HG02610 (cell line): ENCODE data around the gene RFX2.
"Not testable (repeated sequence)": the region's sequence is repeated elsewhere in the genome, so short reads cannot be mapped to it uniquely, and the experiment has no call there.

Source experiments
- ATAC-seq: cut with Tn5 transposase; IDR thresholded peaks from one replicate; pipeline ENCODE4 v1.9.1; 2021; ENCODE audit warnings: mild to moderate bottlenecking, moderate library complexity; ENCODE audit not compliant: unreplicated experiment

RFX2 gene

DNA sequence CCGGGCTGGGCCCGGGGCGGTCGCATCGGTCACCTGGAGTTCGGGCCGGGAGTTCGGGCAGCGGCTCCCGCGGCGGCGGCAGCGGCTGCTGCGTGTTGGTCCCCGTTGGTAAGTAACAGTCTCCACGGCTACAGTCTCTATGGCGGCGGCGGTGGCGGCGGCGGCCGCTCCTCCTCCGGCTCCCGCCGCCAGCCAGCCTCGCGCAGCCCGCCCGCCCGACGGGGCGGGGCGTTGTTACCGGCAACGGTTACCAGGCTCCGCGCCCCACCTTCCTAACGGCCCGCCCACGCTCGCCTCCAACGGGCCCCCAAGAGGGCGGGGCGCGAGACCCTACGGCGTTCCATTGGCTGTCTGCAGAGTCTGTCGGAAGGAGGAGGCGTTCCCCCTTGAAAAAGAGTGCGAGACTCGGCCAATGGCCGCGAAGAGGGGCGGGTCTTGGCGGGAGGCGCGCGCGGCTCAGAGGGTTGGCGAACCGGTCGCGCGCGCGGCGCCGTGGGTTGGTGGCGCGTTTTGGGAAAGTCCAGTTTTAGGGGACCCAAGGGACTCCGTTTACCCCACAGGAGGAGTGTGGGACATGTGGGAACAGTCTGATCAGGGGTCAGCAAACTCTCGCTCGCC lies at the start of gene RFX2:
Gene RFX2, minus strand, starts transcription at position 141 of the 618 bp plus-strand sequence. CDS start 63,004 bp downstream, outside the sequence.
- ATAC-seq = peak; percentile 93

DNA sequence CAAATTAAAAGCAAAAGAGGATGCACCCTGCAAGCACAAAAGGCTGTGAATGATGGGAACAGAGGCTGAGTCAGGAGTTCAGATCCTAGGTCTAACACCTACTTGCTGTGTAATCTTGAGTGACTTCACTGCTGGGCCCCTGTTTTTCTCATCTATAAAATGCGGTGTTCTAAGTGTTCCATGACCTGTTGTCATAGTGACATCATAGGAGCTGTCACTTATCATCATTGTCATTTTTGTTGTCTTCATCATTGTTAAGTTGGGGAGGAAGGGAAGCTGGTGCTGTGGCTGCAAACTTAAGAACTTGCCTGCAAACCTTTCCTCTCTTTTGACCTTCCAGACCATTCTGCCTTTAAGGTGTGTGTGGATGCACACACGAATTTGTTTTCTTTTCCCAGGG lies 45.7 kb upstream of the RFX2 start:
- ATAC-seq = no peak

DNA sequence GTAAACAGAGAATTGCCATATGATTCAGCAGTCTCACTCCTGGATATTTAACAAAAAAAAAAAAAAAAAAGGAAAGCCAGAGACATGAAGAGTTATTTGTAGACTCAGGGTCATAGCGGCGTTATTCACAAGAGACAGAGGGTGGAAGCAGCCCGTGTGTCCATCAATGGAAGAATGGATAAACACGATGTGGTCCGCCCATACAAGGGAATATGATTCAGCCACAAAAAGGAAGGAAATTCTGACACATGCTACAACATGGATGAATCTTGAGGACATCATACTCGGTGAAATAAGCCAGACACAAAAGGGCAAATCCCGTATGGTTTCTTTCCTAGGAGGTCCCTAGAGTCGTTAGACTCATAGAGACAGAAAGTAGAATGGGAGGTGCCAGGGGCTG lies 40.0 kb upstream of the RFX2 start:
- no peak for ATAC-seq

DNA sequence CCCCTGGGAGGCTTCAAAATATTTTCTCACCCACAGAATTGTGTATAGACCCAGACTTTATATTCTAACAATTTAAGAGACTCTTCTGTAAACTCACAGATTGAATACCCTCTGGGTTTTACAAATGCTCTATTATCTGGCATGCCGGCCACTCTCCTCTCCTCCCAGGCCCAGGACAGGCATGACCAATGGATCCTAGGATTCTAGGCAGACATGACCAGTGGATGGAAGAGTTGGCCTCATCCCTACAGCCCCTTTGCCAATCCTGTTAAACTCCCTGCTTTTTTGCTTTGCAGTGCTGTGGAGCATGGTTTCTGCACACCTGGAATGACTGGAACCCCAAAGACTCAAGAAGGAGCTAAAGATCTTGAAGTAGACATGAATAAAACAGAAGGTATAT lies 30.9 kb upstream of the RFX2 start:
- no peak for ATAC-seq

DNA sequence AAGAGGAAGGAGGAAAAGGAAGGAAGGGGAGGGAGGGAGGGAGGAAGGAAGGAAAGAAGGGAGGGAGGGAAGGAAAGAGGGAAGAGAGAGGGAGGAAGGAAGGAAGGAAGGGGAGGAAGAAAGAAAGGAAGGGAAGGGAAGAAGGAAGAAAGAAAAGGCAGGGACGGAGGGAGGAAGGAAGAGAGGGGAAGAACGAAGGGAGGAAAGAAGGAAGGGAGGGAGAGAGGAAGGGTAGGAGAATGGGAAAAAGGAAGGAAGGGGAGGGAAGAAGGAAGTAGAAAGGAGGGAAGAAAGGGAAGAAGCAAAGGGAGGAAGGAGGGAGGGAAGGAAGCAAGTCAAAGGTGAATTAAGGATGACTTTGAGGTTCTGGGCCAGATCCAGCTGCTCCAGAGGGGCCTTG lies 28.2 kb upstream of the RFX2 start:
- no peak for ATAC-seq

DNA sequence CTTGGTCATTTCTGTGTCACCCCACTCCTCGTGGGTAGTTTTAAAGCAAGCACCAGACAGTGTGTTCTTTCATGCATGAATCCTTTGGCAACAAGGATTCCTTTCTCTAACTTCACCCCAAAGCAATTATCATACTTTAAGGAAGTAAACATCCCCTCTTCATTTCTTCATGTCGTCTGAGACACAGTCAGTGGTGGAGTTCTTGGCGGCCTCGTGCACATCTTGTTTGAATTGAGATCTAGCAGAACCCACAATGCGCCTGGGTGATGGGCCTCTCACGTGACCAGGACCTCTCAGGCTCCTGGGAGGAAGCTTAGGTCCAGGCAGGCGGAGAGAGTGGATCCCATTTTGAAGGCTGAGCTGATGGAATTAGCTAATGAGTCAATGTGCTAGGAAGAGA lies 27.8 kb upstream of the RFX2 start:
- ATAC-seq = no peak

DNA sequence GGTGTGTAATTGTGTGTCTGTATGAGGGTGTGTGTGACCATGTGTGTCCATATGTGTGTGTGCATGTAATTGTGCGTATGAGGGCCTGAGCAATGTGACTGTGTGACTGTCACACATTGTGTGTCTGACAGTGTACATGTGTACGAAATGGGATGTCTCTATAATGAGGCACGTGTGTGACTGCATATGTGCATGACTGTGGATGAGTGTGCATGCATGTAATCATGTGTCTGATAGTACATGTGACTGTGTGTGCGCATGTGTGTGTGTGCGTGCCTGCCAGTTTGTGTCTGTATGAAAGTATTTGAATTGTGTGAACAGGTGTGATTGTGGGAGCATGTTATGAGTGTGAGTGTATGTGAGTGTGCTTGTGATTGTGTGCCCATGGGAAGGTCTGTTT lies 22.9 kb upstream of the RFX2 start:
- no peak for ATAC-seq

DNA sequence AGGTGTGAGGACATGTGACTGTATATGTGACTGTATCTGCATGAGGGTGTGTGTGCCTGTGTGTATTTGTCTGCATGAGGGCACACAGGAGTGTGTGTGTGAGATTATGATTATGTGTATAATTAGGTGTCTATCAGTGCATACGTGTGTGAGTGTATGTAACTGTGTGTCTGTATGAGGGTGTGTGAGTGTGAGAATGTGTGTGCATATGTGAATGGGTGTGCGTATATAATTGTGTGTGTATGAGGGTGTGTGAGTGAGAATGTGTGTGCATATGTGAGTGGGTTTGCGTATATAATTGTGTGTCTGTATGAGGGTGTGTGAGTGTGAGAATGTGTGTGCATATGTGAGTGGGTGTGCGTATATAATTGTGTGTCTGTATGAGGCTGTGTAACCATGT lies 22.2 kb upstream of the RFX2 start:
- ATAC-seq = no peak

DNA sequence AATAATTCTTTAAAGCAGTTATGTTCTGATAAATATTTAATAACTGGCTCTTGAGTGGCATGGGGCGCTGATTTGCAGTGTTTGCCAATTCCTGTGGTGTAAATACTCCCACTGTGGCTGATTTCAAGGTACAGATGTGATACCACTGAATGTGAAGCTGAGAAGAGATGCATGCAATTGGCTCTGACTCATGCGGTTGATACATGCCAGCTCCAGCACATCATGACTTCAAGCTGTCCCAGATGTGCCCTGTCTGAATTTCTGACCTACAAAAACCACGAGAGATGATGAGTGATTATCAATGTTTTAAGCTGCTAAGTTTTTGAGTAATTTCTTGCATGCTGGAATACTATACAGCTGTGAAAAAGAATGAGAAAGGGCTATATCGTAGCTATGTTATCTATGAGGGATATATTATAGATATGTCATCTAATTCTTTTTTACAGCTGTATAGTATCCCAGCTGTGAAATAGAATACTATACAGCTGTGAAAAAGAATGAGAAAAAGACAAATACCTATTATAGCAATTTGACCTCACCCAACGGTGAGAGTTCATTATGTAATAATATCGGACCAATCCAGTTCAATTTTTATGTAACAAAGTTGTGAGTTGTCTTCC lies 17.5 kb upstream of the RFX2 start:
- no peak for ATAC-seq

DNA sequence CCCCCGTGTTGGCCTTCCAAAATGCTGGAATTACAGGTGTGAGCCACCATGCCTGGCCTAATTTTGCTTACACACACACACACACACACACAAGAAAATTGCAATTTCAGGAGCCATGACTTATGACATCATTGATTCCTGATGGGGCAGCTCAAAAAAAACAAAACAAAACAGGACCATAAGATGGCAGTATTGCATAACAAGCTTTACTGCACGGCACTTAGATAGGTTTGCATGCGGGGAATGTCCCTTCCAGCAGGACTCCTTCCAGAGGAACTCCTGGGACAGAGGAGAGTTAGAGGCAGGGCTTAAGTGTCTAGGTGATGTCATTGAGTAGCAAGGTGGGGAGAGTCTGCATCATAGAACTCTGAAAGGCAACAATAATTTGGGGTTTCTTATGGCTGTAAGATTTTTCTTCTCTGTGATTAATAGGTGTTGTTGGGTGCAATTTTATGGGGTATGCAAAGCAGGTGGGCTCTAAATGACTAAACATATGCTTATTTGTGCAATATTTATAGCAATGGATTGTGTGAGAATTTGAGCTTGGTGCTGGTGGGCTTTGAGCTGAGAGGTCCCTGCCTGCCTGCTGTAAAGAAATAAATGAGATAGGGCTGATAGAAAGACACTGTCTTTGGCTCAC lies 16.2 kb upstream of the RFX2 start:
- ATAC-seq = no peak

DNA sequence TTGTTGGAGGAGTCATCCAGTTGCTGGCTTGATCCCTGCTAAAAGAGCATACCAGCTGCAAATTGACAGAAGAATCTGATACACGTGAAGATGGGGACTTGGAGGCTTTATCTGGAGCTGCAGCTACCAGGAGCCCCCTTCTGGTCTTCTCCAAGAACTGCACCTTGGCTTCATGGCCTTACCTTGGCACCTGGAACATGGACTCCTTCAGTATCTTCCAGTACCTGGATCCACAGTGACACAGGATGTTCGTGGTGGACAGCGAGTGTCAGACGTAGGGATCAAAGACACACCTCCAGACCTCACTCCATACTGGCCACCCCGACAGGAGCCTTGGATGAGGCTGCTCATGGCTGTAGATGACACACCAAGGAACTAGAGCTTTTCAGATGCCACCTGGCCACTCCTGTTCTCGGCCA lies 15.3 kb upstream of the RFX2 start:
- ATAC-seq = no peak

DNA sequence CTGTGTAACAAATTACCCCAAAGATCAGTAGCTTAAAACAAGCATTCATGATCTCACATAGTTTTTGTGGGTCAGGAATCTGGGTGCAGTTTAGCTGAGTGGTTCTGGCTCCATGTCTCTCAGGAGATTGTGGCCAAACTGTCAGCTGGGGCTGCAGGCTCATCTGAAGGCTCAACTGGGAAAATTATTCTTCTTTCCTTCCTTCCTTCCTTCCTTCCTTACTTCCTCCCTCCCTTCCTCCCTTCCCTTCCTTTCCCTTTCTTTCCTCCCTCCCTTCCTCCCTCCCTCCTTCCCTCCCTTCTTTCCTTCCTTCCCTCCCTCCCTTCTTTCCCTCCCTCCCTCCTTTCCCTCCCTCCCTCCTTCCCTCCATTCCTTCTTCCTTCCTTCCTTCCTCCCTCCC lies 8.7 kb upstream of the RFX2 start:
- ATAC-seq = no peak

DNA sequence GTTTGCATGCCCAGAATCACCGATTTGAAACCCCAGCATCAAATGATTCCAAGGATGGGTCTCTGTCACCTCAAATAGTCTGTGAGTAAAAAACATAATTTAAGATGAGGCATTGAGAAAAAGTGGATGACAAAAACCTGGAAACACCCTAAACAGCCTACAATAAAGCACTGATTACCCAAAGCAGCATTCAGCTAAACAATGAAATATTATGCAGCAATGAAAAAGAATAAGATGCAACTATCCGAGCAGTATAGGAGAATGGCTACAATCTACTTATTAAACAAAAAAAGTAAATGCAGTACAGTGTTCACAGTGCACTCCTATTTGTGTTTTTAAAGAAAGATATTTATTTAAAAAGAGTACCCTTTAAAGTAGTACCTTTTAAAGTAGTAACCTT lies 7.7 kb upstream of the RFX2 start:
- ATAC-seq = no peak

DNA sequence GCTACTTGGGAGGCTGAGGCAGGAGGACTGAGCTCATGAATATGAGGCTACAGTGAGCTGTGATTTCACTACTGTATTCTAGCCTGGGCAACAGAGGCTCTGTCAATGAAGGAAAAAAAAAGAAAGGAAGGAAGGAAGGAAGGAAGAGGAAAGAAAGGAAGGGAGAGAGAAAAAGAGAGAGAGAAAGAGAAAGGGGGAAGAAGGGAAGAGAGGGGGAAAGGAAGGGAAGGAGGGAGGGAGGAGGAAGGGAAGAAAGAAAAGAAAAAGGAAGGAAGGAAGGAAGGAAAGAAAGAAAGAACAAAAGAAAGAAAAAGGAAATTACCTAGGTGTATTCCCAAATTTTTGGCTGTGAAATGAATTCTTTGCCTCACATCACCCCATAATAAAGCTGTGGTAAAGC lies 7.2 kb upstream of the RFX2 start:
- ATAC-seq = no peak

DNA sequence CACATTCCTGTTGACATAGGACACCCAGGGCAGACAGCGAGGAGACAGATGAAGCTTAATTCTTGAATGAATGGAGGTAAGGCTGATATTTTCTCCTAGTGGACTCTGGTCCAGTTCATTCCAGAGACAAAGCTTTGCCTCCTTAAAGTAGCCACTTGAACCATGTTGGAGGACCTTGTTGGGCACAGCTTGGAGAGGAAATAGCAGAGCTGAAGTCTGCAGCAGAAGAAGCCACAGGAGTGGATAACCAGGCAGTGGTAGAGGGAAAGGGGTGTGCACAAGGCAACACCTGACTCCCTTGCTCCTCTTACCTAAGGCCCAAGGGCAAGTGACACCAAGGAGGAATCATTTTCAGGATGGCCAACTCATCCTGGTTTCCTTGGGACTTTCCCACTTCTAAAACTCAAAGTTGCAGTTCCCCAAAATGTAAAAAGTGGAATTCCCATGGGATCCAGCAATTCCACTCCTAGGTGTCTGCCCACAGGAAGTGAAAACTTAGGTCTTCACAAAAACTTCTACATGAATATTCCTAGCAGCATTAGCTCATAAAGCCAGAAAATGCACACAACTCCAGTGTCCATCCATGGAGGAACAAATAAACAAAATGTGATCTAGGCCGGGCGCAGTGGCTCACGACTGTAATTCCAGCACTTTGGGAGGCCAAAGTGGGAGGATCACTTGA lies 6.6 kb upstream of the RFX2 start:
- ATAC-seq = no peak

DNA sequence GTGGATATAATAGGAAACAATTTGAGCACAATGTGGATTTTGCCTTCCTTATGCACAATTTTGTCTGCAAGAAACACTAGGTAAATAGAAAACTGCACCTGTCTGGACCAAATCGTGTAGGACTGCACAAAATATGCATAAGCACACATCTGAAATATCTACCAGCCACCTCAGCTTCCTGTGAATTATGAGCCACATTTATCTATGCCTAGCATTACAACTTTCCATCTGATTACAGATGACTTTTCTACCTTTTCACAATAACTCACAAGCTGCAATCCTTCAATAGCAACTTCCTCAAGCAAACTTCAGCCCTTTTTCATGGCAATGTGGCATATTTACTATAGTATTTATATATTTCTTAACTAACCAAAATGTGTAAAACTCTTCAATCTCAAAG lies 5.7 kb upstream of the RFX2 start:
- no peak for ATAC-seq

DNA sequence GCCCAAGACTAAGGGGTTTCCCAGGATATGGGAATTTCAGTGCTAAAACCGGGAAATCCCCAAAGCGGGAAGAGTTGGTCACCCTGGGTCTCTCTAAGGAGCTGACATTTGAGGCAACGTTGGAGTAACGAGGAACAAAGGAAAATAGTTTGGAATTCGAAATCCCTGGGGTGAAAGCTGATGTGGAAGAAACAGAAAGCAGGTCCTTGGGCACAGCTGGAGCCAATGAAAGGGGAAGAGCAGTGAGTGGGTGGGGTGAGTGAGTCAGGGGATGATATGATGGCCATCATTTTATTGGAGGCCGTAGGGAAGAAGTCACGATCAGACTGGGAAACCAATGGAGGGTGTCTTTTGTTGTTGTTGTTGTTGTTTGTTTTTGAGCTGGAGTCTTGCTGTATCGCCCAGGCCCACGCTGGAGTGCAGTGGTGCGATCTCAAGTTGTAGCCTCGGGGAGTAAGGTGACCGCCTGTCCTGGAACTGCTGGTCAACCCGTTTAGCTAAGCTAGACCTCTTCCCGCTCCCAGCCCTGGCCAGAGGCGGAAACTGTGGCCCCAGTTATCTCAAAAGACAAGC lies 3.4 kb upstream of the RFX2 start:
- no peak for ATAC-seq

DNA sequence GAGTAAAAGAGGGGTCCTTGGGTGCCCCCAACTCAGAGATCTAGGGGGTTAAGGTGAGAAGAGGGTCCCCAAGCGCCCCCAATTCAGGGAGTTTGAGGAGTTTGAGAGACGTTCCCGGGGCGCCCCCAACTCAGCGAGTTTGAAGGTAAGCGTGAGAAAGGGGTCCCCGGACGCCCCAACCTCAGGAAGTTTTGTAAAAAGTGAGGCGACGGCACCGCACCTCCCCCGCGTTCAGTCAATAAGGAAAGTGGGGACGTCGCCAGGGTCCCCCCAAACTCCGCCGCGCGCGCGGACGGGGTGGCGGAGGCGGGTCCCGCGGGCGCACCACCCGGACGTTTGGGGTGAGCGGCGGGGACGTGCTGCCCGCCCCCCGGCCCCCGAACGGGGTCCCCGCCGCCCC lies 353 bp downstream of the RFX2 start:
- ATAC-seq = no peak

DNA sequence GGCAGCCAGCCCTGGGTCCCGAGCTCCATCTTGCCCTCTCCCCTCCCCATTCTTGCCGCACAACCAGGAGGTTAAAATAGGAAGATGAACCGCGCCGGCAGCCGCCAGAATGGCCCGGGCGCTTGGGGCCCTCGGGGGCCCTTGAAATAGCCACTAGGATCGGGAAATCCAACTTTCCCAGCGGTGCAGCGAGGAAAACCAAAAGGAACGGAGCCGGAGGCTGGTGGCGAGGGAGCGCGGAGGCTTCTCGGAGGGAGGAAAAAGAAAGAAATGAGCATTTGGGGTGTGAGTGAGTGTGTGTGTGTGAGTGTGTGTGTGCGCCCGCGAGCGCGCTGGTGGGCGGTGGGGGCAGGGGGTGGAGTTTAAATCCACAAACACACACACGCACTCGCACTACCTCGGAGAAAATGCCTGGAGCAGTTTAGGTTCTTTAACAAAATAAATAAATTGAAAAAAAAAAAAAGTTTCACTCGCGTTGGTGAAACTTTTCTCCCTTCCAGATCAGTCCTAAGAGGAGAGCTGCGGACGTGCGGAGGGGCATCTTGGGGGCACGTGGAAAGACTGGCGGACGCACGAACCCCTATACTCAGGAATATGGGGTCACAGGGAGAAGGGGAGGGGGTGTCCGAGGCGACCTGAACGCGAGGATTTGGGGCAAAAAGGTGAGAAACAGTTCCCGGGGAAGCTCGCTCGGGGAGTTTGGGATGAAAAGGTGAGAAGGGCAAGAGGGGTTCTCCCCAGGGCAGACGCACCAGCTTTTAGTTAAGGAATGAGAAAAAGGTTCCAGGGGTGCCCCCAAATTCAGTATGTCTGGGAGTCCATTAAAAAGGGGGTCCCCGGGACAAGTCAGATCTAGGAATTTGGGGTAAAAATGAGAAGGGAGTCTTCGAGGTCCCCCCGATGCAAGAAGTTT lies 1.3 kb downstream of the RFX2 start:
- ATAC-seq = no peak

DNA sequence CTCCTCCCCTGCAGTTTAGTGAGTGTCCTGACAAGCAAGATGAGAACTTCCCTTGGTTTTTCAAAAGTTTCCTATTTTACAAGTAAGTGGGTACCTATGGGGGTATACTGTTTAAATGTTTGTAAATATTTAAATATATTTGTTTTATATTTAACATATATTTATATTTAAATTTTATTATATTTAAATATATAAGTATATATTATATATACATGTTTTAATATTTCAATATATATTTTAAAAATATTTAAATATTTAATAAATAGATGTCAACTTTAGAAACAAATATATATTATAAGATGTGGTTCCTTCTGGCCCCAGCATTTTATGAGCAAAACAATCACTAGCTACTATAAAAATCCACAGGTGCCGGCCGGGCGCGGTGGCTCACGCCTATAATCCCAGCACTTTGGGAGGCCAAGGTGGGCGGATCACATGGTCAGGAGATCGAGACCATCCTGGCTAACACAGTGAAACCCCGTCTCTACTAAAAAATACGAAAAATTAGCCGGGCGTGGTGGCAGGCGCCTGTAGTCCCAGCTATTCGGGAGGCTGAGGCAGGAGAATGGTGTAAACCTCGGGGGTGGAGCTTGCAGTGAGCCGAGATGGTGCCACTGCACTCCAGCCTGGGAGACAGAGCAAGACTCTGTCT lies 3.5 kb downstream of the RFX2 start:
- ATAC-seq = not testable (repeated sequence)
